Esophagus muscularis mucosa (tissue), 3 donors: ENCODE measurements around the gene TMPRSS9.

Source experiments
- CTCF ChIP-seq, 3 experiments: fragments of 200-600 bp in 2 of 3; fragments of 450-650 bp in 1 of 3; sonication (generic) in 2 of 3; IDR thresholded peaks; one replicate each; pipeline ENCODE4 v1.5.1; 2017 to 2019; ENCODE audit warnings: antibody characterized with exemption in 3 of 3, mild to moderate bottlenecking in 2 of 3, moderate library complexity in 1 of 3
- POLR2AphosphoS5 ChIP-seq, 2 donors: sonication (generic); formaldehyde crosslinking; IDR thresholded peaks; one replicate each; pipeline ENCODE4 v1.6.1; 2017; ENCODE audit warnings: antibody characterized with exemption in 2 of 2

GRCh38 chr19:2315121-2315817 is 44.8 kb upstream of the TMPRSS9 start:
- TF ChIP-seq CTCF (IDR thresholded peaks at IDR 0.05) = no peak
- TF ChIP-seq POLR2AphosphoS5 (IDR thresholded peaks at IDR 0.05) = no peak
